IPS DF 19.7 (cell line): ENCODE results near the gene ADAMTS7.
"Not testable (repeated sequence)": the region's sequence is repeated elsewhere in the genome, so short reads cannot be mapped to it uniquely, and the experiment has no call there.

Source experiments
- DNase-seq: peaks from one replicate; pipeline ENCODE4 v3.0.0-alpha.2; 2013; ENCODE audit warnings: low read depth, low spot score

ADAMTS7 gene

GRCh38 chr15:78811124-78811824 is at the start of gene ADAMTS7:
Gene ADAMTS7, minus strand, starts transcription at chr15:78811464. Its CDS starts 244 bp downstream, at chr15:78811220.
- DNase-seq = no peak

GRCh38 chr15:78859971-78860719 is 48.9 kb upstream of the ADAMTS7 start:
- no peak for DNase-seq

GRCh38 chr15:78855746-78856145 is 44.5 kb upstream of the ADAMTS7 start:
- no peak for DNase-seq

GRCh38 chr15:78854833-78855372 is 43.6 kb upstream of the ADAMTS7 start:
- no peak for DNase-seq

- DNase-seq = no peak
Measured at GRCh38 chr15:78853500-78853899, 42.2 kb upstream of the ADAMTS7 start.

GRCh38 chr15:78850941-78851755 is 39.9 kb upstream of the ADAMTS7 start:
- DNase-seq = no peak

GRCh38 chr15:78850352-78850751 is 39.1 kb upstream of the ADAMTS7 start:
- no peak for DNase-seq

- not testable (repeated sequence) for DNase-seq
Measured at GRCh38 chr15:78847387-78847906, 36.2 kb upstream of the ADAMTS7 start.

- DNase-seq = not testable (repeated sequence)
Measured at GRCh38 chr15:78846906-78847305, 35.6 kb upstream of the ADAMTS7 start.

GRCh38 chr15:78842519-78842918 is 31.3 kb upstream of the ADAMTS7 start:
- DNase-seq = no peak

GRCh38 chr15:78841891-78842290 is 30.6 kb upstream of the ADAMTS7 start:
- no peak for DNase-seq

- DNase-seq = no peak
Measured at GRCh38 chr15:78841376-78841706, 30.1 kb upstream of the ADAMTS7 start.

- DNase-seq = no peak
Measured at GRCh38 chr15:78840661-78841375, 29.6 kb upstream of the ADAMTS7 start.

GRCh38 chr15:78839151-78839550 is 27.9 kb upstream of the ADAMTS7 start:
- DNase-seq = not testable (repeated sequence)

- no peak for DNase-seq
Measured at GRCh38 chr15:78838489-78838888, 27.2 kb upstream of the ADAMTS7 start.

- no peak for DNase-seq
Measured at GRCh38 chr15:78837543-78837942, 26.3 kb upstream of the ADAMTS7 start.

- no peak for DNase-seq
Measured at GRCh38 chr15:78837131-78837530, 25.9 kb upstream of the ADAMTS7 start.

- DNase-seq = no peak
Measured at GRCh38 chr15:78836333-78836732, 25.1 kb upstream of the ADAMTS7 start.

GRCh38 chr15:78831229-78832207 is 20.3 kb upstream of the ADAMTS7 start:
- DNase-seq = no peak
